Stimulated activated CD4-positive, alpha-beta T cell treated with anti-CD3 and anti-CD28 coated beads, TNF-alpha, amount 100 ng/mL, for 48 hours (primary cell): ENCODE measurements around the gene TP53TG3E.
"Not testable (repeated sequence)": the region's sequence is repeated elsewhere in the genome, so short reads cannot be mapped to it uniquely, and the experiment has no call there.

Experiments used
- DNase-seq, 3 donors: peaks; one replicate each; pipeline ENCODE4 v3.0.0-alpha.2; 2020; ENCODE audit warnings: low read depth in 3 of 3

Gene TP53TG3E, protein sequence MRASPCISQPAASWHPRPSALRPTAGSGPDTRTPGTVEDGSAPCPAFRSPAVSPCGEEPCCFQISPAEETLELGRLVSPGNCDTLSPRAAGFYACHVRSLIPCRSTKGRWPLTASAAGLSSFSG

DNA sequence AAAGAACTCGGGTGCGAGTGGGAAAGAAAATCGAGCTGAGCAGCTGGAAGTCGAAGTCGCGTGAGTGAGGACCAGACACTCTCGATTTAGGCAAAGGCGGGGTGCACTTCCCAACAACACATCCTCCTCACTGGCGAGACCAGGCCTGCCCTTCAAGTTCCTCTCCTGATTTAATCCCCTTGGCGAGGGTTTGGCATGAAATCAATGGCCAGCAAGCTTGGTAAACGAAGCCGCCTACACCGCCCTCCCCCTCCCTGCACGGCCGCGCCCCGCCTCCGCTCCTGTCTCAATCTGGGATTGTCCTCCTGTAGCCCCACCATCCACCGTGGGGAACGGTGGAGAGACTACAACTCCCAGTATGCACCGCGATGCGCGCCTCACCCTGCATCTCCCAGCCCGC is at the start of gene TP53TG3E:
Gene TP53TG3E, plus strand, starts transcription at position 301 of the 400 bp plus-strand sequence. Its CDS starts 68 bp downstream, at position 369.
- not testable (repeated sequence) for DNase-seq

DNA sequence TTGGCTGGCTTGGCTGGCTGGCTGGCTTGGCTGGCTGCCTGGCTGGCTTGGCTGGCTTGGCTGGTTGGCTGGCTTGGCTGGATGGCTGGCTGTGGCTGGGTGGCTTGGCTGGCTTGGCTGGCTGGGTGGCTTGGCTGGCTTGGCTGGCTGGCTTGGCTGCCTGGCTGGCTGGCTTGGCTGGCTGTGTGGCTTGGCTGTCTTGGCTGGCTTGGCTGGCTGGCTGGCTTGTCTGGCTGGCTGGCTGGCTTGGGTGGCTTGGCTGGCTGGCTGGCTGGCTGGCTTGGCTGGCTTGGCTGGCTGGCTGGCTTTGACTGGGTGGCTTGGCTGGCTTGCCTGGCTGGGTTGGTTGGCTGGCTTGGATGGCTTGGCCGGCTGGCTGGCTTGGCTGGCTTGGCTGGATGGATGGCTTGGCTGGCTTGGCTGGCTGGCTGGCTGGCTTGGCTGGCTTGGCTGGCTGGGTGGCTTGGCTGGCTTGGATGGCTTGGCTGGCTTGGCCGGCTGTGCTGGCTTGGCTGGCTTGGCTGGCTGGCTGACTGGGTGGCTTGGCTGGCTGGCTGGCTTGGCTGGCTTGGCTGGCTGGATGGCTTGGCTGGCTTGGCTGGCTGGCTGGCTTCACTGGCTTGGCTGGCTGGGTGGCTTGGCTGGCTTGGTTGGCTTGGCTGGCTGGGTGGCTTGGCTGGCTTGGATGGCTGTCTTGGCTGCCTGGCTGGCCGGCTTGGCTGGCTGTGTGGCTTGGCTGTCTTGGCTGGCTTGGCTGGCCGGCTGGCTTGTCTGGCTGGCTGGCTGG is 32.3 kb downstream of the TP53TG3E start:
- DNase-seq: peak in 2 of 3 donors; percentile 1 to 13

DNA sequence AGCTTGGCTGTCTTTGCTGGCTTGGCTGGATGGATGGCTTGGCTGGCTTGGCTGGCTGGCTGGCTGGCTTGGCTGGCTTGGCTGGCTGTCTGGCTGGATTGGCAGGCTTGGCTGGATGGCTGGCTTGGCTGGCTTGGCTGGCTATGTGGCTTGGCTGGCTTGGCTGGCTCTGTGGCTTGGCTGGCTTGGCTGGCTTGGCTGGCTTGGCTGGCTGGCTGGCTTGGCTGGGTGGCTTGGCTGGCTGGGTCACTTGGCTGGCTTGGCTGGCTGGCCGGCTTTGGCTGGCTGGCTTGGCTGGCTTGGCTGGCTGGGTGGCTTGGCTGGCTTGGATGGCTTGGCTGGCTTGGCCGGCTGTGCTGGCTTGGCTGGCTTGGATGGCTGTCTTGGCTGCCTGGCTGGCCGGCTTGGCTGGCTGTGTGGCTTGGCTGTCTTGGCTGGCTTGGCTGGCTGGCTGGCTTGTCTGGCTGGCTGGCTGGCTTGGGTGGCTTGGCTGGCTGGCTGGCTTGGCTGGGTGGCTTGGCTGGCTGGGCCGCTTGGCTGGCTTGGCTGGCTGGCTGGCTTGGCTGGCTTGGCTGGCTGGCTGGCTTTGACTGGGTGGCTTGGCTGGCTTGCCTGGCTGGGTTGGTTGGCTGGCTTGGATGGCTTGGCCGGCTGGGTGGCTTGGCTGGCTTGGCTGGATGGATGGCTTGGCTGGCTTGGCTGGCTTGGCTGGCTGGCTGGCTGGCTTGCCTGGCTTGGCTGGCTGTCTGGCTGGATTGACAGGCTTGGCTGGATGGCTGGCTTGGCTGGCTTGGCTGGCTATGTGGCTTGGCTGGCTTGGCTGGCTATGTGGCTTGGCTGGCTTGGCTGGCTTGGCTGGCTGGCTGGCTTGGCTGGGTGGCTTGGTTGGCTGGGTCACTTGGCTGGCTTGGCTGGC is 33.8 kb downstream of the TP53TG3E start:
- DNase-seq: peak in 2 of 3 donors; percentile 4 to 21

DNA sequence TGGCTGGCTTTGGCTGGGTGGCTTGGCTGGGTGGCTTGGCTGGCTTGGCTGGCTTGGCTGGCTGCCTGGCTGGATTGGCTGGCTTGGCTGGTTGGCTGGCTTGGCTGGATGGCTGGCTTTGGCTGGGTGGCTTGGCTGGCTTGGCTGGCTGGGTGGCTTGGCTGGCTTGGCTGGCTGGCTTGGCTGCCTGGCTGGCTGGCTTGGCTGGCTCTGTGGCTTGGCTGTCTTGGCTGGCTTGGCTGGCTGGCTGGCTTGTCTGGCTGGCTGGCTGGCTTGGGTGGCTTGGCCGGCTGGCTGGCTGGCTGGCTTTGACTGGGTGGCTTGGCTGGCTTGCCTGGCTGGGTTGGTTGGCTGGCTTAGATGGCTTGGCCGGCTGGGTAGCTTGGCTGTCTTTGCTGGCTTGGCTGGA is 34.4 kb downstream of the TP53TG3E start:
- DNase-seq: not testable (repeated sequence)

DNA sequence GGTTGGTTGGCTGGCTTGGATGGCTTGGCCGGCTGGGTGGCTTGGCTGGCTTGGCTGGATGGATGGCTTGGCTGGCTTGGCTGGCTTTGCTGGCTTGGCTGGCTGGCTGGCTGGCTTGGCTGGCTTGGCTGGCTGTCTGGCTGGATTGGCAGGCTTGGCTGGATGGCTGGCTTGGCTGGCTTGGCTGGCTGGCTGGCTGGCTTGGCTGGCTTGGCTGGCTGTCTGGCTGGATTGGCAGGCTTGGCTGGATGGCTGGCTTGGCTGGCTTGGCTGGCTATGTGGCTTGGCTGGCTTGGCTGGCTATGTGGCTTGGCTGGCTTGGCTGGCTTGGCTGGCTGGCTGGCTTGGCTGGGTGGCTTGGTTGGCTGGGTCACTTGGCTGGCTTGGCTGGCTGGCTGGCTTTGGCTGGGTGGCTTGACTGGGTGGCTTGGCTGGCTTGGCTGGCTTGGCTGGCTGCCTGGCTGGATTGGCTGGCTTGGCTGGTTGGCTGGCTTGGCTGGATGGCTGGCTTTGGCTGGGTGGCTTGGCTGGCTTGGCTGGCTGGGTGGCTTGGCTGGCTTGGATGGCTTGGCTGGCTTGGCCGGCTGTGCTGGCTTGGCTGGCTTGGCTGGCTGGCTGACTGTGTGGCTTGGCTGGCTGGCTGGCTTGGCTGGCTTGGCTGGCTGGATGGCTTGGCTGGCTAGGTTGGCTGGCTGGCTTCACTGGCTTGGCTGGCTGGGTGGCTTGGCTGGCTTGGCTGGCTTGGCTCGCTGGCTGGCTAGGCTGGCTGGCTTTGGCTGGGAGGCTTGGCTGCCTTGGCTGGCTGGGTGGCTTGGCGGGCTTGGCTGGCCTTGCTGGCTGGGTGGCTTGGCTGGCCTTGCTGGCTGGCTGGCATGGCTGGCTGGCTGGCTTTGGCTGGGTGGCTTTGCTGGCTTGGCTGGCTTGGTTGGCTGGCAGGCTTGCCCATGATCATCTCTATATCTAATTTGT is 35.3 kb downstream of the TP53TG3E start:
- not testable (repeated sequence) for DNase-seq
